Osteocyte (in vitro differentiated cells): ENCODE data around the gene WDR64. TPM values are rescaled to one million over a fixed set of nuclear protein-coding genes. Genes with fewer than 3 reads are reported as not detected.

Experiments
- DNase-seq: peaks from one replicate; pipeline ENCODE4 v3.0.0; 2021; ENCODE audit warnings: mixed read lengths; ENCODE audit not compliant: unreplicated experiment; ENCODE audit errors: extremely low spot score
- H3K27ac Mint-ChIP-seq: one replicate; pipeline ENCODE4 v1.8.0; 2021; ENCODE audit warnings: mild to moderate bottlenecking, mixed read lengths; ENCODE audit not compliant: unreplicated experiment
- H3K27me3 Mint-ChIP-seq: one replicate; pipeline ENCODE4 v1.8.0; 2021; ENCODE audit warnings: mixed read lengths; ENCODE audit not compliant: unreplicated experiment
- H3K36me3 Mint-ChIP-seq: one replicate; pipeline ENCODE4 v1.8.0; 2021; ENCODE audit warnings: mixed read lengths; ENCODE audit not compliant: unreplicated experiment
- H3K4me1 Mint-ChIP-seq: one replicate; pipeline ENCODE4 v1.8.0; 2021; ENCODE audit warnings: mixed read lengths; ENCODE audit not compliant: unreplicated experiment
- H3K4me3 Mint-ChIP-seq: one replicate; pipeline ENCODE4 v1.8.0; 2021; ENCODE audit warnings: mild to moderate bottlenecking, moderate library complexity, mixed read lengths; ENCODE audit not compliant: unreplicated experiment
- H3K9me3 Mint-ChIP-seq: one replicate; pipeline ENCODE4 v1.8.0; 2021; ENCODE audit warnings: mixed read lengths; ENCODE audit not compliant: unreplicated experiment
- total RNA-seq: library from RNA; stranded (reverse); gene quantifications from 2 replicates; pipeline ENCODE4 v1.2.1, GENCODE V29; 2021
- TF ChIP-seq, protein P1 (sequence below): fragments of 200-600 bp; sonication (generic); IDR thresholded peaks from 2 replicates; pipeline ENCODE4 v1.5.0; 2021; ENCODE audit warnings: antibody characterized with exemption, mild to moderate bottlenecking, moderate library complexity

The WDR64 gene
- total RNA-seq, 1 donor from 2014 or later: not detected

DNA sequence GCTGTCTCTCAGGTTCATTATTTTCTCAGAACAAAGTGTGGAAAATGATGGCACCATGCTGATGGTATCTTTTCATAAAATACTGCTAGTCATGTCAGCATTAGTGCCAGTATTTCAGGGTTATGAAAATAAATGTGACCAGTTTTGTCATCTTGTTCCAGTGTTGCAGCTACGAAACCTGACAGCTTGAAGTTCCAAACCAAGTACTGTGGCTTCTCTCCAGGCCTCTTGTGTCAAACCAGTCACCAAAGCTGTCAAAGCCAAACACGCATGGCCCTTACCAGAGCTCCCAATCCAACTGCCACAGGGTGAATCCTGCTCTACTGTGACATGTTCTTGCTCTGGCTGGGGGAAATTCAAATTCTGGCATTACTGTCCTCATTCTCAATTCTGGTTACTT is 175.2 kb downstream of the WDR64 start:
- peaks cover 13% of the 10 kb centered on the region for H3K4me1 Mint-ChIP-seq
- no peak overlapping the region for H3K4me3 Mint-ChIP-seq
- no peaks in the 10 kb centered on the region for H3K9me3 Mint-ChIP-seq
- no peaks in the 10 kb centered on the region for H3K36me3 Mint-ChIP-seq
- H3K27ac Mint-ChIP-seq: no peak overlapping the region
- H3K27me3 Mint-ChIP-seq: peaks cover 2% of the 10 kb centered on the region
- TF ChIP-seq, protein P1, sequence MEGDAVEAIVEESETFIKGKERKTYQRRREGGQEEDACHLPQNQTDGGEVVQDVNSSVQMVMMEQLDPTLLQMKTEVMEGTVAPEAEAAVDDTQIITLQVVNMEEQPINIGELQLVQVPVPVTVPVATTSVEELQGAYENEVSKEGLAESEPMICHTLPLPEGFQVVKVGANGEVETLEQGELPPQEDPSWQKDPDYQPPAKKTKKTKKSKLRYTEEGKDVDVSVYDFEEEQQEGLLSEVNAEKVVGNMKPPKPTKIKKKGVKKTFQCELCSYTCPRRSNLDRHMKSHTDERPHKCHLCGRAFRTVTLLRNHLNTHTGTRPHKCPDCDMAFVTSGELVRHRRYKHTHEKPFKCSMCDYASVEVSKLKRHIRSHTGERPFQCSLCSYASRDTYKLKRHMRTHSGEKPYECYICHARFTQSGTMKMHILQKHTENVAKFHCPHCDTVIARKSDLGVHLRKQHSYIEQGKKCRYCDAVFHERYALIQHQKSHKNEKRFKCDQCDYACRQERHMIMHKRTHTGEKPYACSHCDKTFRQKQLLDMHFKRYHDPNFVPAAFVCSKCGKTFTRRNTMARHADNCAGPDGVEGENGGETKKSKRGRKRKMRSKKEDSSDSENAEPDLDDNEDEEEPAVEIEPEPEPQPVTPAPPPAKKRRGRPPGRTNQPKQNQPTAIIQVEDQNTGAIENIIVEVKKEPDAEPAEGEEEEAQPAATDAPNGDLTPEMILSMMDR: no peak
- DNase-seq: no peak

DNA sequence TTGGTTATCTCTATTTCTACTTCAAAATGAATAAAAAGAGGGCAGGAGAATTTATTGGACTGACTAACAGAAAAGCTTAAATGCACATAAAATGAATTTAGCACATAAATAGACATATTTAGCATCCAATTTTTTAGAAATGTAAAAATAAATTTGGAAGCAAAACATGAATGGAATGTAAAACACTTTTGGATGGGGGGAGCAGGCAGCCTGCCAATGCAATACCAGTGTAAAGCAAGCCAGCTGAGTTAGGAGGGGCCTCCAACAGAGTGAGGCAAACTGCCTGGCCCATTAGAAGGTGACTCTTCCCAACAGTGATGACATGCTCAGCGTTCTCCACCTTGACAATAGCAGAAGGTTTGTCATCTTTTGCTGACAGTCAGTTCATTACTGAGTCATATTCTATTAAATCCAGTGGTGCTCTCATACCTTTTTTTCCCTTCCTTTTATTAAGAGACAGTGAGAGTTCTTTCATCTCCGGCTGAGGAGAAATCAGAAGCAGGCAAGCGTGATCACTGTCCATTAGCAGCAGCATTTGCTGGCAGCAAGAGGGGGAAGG is 176.5 kb downstream of the WDR64 start:
- H3K4me1 Mint-ChIP-seq: peaks cover 13% of the 10 kb centered on the region
- no peak for DNase-seq
- TF ChIP-seq, protein P1: no peak

DNA sequence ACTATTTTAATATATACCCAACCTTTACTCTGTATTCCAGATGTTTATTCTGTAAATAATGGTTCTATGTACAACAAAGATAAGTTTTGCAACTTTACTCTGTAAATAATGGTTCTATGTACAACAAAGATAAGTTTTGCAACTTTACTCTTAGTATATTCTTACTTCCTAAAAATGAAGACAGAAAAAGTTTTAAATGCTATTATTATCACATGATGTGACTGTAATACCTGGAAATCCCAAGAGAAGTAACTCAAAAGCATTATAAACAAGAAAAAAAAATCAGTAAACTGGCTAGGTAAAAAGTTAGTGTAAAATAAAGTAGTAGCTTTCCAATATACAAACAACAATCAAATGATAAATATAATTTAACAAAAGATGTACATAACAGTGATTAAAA is 177.4 kb downstream of the WDR64 start:
- no peak overlapping the region for H3K4me3 Mint-ChIP-seq
- TF ChIP-seq, protein P1: no peak
- peaks cover 9% of the 10 kb centered on the region for H3K27me3 Mint-ChIP-seq
- no peaks in the 10 kb centered on the region for H3K9me3 Mint-ChIP-seq
- peaks cover 13% of the 10 kb centered on the region for H3K4me1 Mint-ChIP-seq
- no peak overlapping the region for H3K27ac Mint-ChIP-seq
- no peak for DNase-seq
- H3K36me3 Mint-ChIP-seq: no peaks in the 10 kb centered on the region

More for the DNA sequence above, 176.5 kb downstream of the WDR64 start:
- no peak overlapping the region for H3K4me3 Mint-ChIP-seq
- H3K27me3 Mint-ChIP-seq: peaks cover 9% of the 10 kb centered on the region
- H3K9me3 Mint-ChIP-seq: no peaks in the 10 kb centered on the region
- no peaks in the 10 kb centered on the region for H3K36me3 Mint-ChIP-seq
- H3K27ac Mint-ChIP-seq: no peak overlapping the region

DNA sequence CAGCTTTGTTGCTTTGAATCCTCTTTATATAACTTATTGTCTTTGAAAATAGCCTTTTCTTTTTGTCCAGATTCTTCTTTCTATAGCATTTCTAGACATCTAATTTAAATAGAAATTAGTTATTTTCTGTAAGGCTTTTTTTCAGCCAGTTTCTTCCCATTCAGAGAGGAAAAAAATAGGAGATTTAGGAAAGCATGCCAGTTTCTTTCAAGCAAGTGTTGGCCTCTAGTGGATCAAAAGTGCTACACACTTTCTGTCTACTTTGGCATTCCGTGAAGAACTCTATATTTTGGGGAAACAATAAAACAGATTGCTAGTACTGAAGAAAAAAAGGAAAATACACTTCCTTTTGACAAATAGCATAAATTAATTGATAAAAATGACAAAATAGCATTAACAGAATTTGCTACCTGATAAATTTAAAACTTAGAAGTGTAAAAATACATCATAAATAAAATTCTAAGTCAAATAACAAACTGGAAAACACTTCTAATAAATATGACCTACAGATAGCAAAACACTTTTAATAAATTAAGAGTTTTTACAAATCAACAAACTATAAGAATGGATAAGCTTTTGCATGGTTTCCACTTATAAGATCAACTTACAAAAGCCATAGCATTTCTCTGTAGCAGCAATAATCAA is 182.8 kb downstream of the WDR64 start:
- DNase-seq: no peak
- peaks cover 9% of the 10 kb centered on the region for H3K27me3 Mint-ChIP-seq
- no peak overlapping the region for H3K4me3 Mint-ChIP-seq
- peaks cover 13% of the 10 kb centered on the region for H3K4me1 Mint-ChIP-seq
- H3K36me3 Mint-ChIP-seq: no peaks in the 10 kb centered on the region
- no peak overlapping the region for H3K27ac Mint-ChIP-seq
- no peaks in the 10 kb centered on the region for H3K9me3 Mint-ChIP-seq
- TF ChIP-seq, protein P1: peak; percentile 81

DNA sequence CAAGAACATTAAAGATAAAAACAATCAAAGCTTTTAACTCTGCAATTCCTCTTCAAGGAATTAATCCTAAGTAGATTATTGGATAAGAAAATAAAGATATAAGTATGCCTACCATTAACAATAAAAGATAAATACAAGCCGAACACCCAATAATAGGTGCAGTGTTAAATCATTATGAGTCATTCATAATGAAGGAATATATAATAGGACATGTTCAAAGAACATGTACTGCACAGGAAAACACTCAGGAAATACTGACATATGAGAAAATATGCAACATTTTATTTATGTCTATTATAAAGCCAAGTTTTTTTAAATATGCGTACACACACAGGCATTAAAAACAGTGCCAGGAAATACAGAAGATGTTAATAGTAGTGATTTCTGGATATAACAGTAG is 184.9 kb downstream of the WDR64 start:
- Mint-ChIP-seq H3K4me1 (peaks cover 13% of the 10 kb centered on the region), H3K36me3 (no peaks in the 10 kb centered on the region), H3K27me3 (peaks cover 9% of the 10 kb centered on the region), H3K27ac (no peak overlapping the region), H3K9me3 (no peaks in the 10 kb centered on the region), H3K4me3 (no peak overlapping the region)
- no peak for DNase-seq
- TF ChIP-seq, protein P1: no peak
